GM23338 (cell line): ENCODE results near the gene KAT2B. TPM values are rescaled to one million over a fixed set of nuclear protein-coding genes. Genes with fewer than 3 reads are reported as not detected.

Experiments used
- ATAC-seq: fragments of 200-7000 bp; cut with Tn5 transposase; 3 replicates; pipeline ENCODE4 v1.9.1; 2020
- DNase-seq: peaks from one replicate; pipeline ENCODE4 v3.0.0-alpha.2; 2015; ENCODE audit warnings: low spot score
- H2AFZ ChIP-seq: fragments of 200-600 bp; sonication (generic); 2 replicates; pipeline ENCODE4 v1.8.0; 2016; ENCODE audit warnings: antibody characterized with exemption, mild to moderate bottlenecking, moderate library complexity
- H3F3A ChIP-seq: fragments of 200-600 bp; sonication (generic); replicated peaks from 2 replicates; pipeline ENCODE4 v1.8.0; 2017; ENCODE audit warnings: antibody characterized with exemption, mixed run types, low read depth
- H3K27ac ChIP-seq: fragments of 200-600 bp; sonication (generic); 2 replicates; pipeline ENCODE4 v1.6.1; 2016; ENCODE audit warnings: low read depth
- H3K27me3 ChIP-seq: fragments of 200-600 bp; sonication (generic); 2 replicates; pipeline ENCODE4 v1.8.0; 2016; ENCODE audit warnings: mild to moderate bottlenecking, mixed run types, moderate library complexity; ENCODE audit not compliant: insufficient read depth
- H3K36me3 ChIP-seq: fragments of 200-600 bp; sonication (generic); 2 replicates; pipeline ENCODE4 v1.8.0; 2016; ENCODE audit warnings: mild to moderate bottlenecking; ENCODE audit not compliant: insufficient read depth
- H3K4me1 ChIP-seq: fragments of 200-600 bp; sonication (generic); 2 replicates; pipeline ENCODE4 v1.8.0; 2016; ENCODE audit warnings: mild to moderate bottlenecking, moderate library complexity; ENCODE audit not compliant: insufficient read depth
- H3K4me2 ChIP-seq: fragments of 200-600 bp; sonication (generic); 2 replicates; pipeline ENCODE4 v1.7.1; 2017; ENCODE audit warnings: mixed run types
- H3K4me3 ChIP-seq: fragments of 200-600 bp; sonication (generic); 2 replicates; pipeline ENCODE4 v1.6.1; 2016; ENCODE audit warnings: mixed run types
- H3K79me2 ChIP-seq: fragments of 200-600 bp; sonication (generic); replicated peaks from 2 replicates; pipeline ENCODE4 v1.8.0; 2017; ENCODE audit warnings: mild to moderate bottlenecking; ENCODE audit not compliant: insufficient read depth
- H3K9me2 ChIP-seq: fragments of 200-600 bp; sonication (generic); 2 replicates; pipeline ENCODE4 v1.8.0; 2017; ENCODE audit not compliant: insufficient read depth
- H4K20me1 ChIP-seq: fragments of 200-600 bp; sonication (generic); replicated peaks from 2 replicates; pipeline ENCODE4 v1.8.0; 2017; ENCODE audit warnings: mild to moderate bottlenecking; ENCODE audit not compliant: insufficient read depth
- H3K27ac Mint-ChIP-seq: 2 replicates; pipeline ENCODE4 v1.8.0; 2020; ENCODE audit warnings: inconsistent platforms, mild to moderate bottlenecking, moderate library complexity, mixed read lengths
- H3K27me3 Mint-ChIP-seq: 3 replicates; pipeline ENCODE4 v1.8.0; 2022; ENCODE audit warnings: low read depth, mild to moderate bottlenecking, moderate library complexity, mixed read lengths, inconsistent platforms; ENCODE audit not compliant: insufficient read depth, poor library complexity
- H3K36me3 Mint-ChIP-seq: 3 replicates; pipeline ENCODE4 v1.8.0; 2021; ENCODE audit warnings: low read depth, mild to moderate bottlenecking, inconsistent platforms, moderate library complexity, mixed read lengths
- H3K4me1 Mint-ChIP-seq: 3 replicates; pipeline ENCODE4 v1.8.0; 2020; ENCODE audit warnings: mild to moderate bottlenecking, inconsistent platforms, mixed read lengths
- H3K4me3 Mint-ChIP-seq: 3 replicates; pipeline ENCODE4 v1.8.0; 2021; ENCODE audit warnings: moderate library complexity, mild to moderate bottlenecking, inconsistent platforms, mixed read lengths
- H3K9me3 Mint-ChIP-seq: 3 replicates; pipeline ENCODE4 v1.8.0; 2020; ENCODE audit warnings: moderate library complexity, mild to moderate bottlenecking, inconsistent platforms, mixed read lengths
- CREB1 ChIP-seq: fragments of 250-450 bp; sonication (Bioruptor Pico); IDR thresholded peaks from 2 replicates; pipeline ENCODE4 v1.5.0; 2020; ENCODE audit warnings: low read depth, mild to moderate bottlenecking, moderate library complexity
- EZH2 ChIP-seq: fragments of 200-600 bp; sonication (generic); IDR thresholded peaks from one replicate; pipeline ENCODE4 v1.8.0; 2017; ENCODE audit warnings: antibody characterized with exemption, mild to moderate bottlenecking, low read depth; ENCODE audit not compliant: unreplicated experiment
- EZH2phosphoT487 ChIP-seq: fragments of 200-600 bp; sonication (generic); IDR thresholded peaks from one replicate; pipeline ENCODE4 v1.8.1; 2018; ENCODE audit warnings: antibody characterized with exemption; ENCODE audit not compliant: unreplicated experiment
- JUNB ChIP-seq: IDR thresholded peaks from one replicate; pipeline ENCODE4 v1.6.1; 2016; ENCODE audit warnings: antibody characterized with exemption; ENCODE audit not compliant: unreplicated experiment
- POLR2AphosphoS5 ChIP-seq: IDR thresholded peaks from 2 replicates; pipeline ENCODE4 v1.6.1; 2016; ENCODE audit warnings: antibody characterized with exemption, low read depth
- ZNF114 ChIP-seq: fragments of 250-450 bp; sonication (Bioruptor Pico); IDR thresholded peaks from 2 replicates; pipeline ENCODE4 v1.5.0; 2020; ENCODE audit warnings: mild to moderate bottlenecking, moderate library complexity
- ZNF331 ChIP-seq: fragments of 250-450 bp; sonication (Bioruptor Pico); IDR thresholded peaks from 2 replicates; pipeline ENCODE4 v1.5.0; 2020; ENCODE audit warnings: low read depth, mild to moderate bottlenecking, moderate library complexity
- polyA plus RNA-seq: library from polyadenylated mRNA; unstranded; fragments of >200 nt; fragmentation: Nextera tagmentation; extraction: Ambion mirVana; gene quantifications from 2 replicates; pipeline ENCODE4 v1.2.1, GENCODE V29; 2016
- total RNA-seq: library from RNA; depleted of rRNA; stranded (reverse); fragments of >200 nt; shearing (Covaris generic); gene quantifications from 2 replicates; pipeline ENCODE4 v1.2.3, GENCODE V29; 2014
- TF ChIP-seq, protein P1 (sequence below): IDR thresholded peaks from one replicate; pipeline ENCODE4 v1.6.1; 2018; ENCODE audit warnings: antibody characterized with exemption; ENCODE audit not compliant: unreplicated experiment
- TF ChIP-seq, protein P2 (sequence below), 2 experiments: fragments of 200-600 bp in 1 of 2; sonication (generic) in 1 of 2; conservative IDR thresholded peaks; 2 replicates each; pipeline versions ENCODE4 v1.5.1 to v1.6.1; 2016 to 2017; ENCODE audit warnings: antibody characterized with exemption in 2 of 2, low read depth in 2 of 2, mild to moderate bottlenecking in 2 of 2, moderate library complexity in 1 of 2
- TF ChIP-seq, protein P3 (sequence below): IDR thresholded peaks from 2 replicates; pipeline ENCODE4 v1.6.1; 2016; ENCODE audit warnings: antibody characterized with exemption

KAT2B gene
- total and polyA plus RNA-seq, 2 experiments from 2014 or later = 1.3 to 4.4 TPM

DNA sequence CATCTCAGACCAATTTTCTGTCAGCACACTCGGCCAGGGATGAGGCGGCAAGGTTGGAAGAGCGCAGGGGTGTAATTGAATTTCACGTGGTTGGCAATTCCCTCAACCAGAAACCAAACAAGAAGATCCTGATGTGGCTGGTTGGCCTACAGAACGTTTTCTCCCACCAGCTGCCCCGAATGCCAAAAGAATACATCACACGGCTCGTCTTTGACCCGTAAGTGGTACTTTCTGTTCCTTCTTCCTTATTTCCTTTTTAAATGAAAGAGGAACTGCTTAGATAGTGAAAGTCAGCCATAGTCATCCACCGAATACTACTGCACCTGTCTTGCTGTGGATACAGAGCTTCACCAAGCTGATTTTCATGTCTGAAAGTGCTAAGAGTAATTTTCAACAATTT lies 85.7 kb downstream of the KAT2B start:
- Histone ChIP-seq H3K9me2 (no peaks in the 10 kb centered on the region), H3K4me2 (no peak overlapping the region), H4K20me1 (no peaks in the 10 kb centered on the region), H3F3A (no peaks in the 10 kb centered on the region), H3K79me2 (no peaks in the 10 kb centered on the region), H2AFZ (no peak overlapping the region), H3K27me3 (no peaks in the 10 kb centered on the region), H3K27ac (no peak overlapping the region), H3K4me3 (no peak overlapping the region), H3K4me1 (no peaks in the 10 kb centered on the region), H3K36me3 (no peaks in the 10 kb centered on the region)
- H3K36me3 Mint-ChIP-seq = no peaks in the 10 kb centered on the region
- ATAC-seq (no peak), DNase-seq (no peak)
- no peak overlapping the region for H3K4me3 Mint-ChIP-seq
- no peaks in the 10 kb centered on the region for H3K27me3 Mint-ChIP-seq
- no peak for TF ChIP-seq ZNF114 (CRISPR knock-in tag)
- TF ChIP-seq, protein P1, sequence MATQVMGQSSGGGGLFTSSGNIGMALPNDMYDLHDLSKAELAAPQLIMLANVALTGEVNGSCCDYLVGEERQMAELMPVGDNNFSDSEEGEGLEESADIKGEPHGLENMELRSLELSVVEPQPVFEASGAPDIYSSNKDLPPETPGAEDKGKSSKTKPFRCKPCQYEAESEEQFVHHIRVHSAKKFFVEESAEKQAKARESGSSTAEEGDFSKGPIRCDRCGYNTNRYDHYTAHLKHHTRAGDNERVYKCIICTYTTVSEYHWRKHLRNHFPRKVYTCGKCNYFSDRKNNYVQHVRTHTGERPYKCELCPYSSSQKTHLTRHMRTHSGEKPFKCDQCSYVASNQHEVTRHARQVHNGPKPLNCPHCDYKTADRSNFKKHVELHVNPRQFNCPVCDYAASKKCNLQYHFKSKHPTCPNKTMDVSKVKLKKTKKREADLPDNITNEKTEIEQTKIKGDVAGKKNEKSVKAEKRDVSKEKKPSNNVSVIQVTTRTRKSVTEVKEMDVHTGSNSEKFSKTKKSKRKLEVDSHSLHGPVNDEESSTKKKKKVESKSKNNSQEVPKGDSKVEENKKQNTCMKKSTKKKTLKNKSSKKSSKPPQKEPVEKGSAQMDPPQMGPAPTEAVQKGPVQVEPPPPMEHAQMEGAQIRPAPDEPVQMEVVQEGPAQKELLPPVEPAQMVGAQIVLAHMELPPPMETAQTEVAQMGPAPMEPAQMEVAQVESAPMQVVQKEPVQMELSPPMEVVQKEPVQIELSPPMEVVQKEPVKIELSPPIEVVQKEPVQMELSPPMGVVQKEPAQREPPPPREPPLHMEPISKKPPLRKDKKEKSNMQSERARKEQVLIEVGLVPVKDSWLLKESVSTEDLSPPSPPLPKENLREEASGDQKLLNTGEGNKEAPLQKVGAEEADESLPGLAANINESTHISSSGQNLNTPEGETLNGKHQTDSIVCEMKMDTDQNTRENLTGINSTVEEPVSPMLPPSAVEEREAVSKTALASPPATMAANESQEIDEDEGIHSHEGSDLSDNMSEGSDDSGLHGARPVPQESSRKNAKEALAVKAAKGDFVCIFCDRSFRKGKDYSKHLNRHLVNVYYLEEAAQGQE = no peak
- TF ChIP-seq, protein P2, sequence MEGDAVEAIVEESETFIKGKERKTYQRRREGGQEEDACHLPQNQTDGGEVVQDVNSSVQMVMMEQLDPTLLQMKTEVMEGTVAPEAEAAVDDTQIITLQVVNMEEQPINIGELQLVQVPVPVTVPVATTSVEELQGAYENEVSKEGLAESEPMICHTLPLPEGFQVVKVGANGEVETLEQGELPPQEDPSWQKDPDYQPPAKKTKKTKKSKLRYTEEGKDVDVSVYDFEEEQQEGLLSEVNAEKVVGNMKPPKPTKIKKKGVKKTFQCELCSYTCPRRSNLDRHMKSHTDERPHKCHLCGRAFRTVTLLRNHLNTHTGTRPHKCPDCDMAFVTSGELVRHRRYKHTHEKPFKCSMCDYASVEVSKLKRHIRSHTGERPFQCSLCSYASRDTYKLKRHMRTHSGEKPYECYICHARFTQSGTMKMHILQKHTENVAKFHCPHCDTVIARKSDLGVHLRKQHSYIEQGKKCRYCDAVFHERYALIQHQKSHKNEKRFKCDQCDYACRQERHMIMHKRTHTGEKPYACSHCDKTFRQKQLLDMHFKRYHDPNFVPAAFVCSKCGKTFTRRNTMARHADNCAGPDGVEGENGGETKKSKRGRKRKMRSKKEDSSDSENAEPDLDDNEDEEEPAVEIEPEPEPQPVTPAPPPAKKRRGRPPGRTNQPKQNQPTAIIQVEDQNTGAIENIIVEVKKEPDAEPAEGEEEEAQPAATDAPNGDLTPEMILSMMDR (conservative IDR thresholded peaks at IDR 0.05; ENCODE audit: low read depth in 2 of 2) = no peak
- TF ChIP-seq POLR2AphosphoS5 = no peak
- no peak for TF ChIP-seq CREB1 (CRISPR knock-in tag)
- TF ChIP-seq, protein P3, sequence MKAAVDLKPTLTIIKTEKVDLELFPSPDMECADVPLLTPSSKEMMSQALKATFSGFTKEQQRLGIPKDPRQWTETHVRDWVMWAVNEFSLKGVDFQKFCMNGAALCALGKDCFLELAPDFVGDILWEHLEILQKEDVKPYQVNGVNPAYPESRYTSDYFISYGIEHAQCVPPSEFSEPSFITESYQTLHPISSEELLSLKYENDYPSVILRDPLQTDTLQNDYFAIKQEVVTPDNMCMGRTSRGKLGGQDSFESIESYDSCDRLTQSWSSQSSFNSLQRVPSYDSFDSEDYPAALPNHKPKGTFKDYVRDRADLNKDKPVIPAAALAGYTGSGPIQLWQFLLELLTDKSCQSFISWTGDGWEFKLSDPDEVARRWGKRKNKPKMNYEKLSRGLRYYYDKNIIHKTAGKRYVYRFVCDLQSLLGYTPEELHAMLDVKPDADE = no peak
- TF ChIP-seq JUNB = no peak
- TF ChIP-seq EZH2phosphoT487 = no peak
- H3K4me1 Mint-ChIP-seq = no peaks in the 10 kb centered on the region
- H3K27ac Mint-ChIP-seq = no peak overlapping the region
- no peaks in the 10 kb centered on the region for H3K9me3 Mint-ChIP-seq

DNA sequence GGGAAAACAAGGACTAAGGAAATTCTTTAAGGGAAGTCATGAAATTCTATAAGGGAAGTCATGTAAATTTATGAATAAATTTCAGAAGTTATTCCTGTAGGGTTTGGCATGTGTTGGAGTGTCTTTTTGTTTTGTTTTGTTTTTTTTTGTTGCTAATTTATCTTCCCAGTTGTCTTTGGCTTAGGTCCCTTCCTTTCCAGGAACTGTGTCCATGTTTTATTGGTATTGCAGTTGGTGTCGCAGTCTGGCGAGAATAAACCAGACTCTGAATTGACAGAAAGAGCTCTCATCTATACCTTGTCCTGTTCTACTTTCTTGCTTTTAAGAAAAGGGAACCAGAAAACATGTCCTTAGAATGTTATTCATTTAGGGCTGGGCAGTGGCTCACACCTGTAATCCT lies 88.1 kb downstream of the KAT2B start:
- no peaks in the 10 kb centered on the region for H3K27me3 ChIP-seq
- no peak overlapping the region for H3K4me3 Mint-ChIP-seq
- no peaks in the 10 kb centered on the region for H3K36me3 Mint-ChIP-seq
- no peak overlapping the region for H2AFZ ChIP-seq
- H3K4me2 ChIP-seq = no peak overlapping the region
- DNase-seq (no peak), ATAC-seq (no peak)
- no peaks in the 10 kb centered on the region for H3K4me1 Mint-ChIP-seq
- no peaks in the 10 kb centered on the region for H3F3A ChIP-seq
- H4K20me1 ChIP-seq = no peaks in the 10 kb centered on the region
- no peak overlapping the region for H3K27ac Mint-ChIP-seq
- no peaks in the 10 kb centered on the region for H3K27me3 Mint-ChIP-seq
- no peaks in the 10 kb centered on the region for H3K79me2 ChIP-seq
- H3K36me3 ChIP-seq = no peaks in the 10 kb centered on the region
- no peak overlapping the region for H3K27ac ChIP-seq
- H3K9me2 ChIP-seq = no peaks in the 10 kb centered on the region
- no peaks in the 10 kb centered on the region for H3K4me1 ChIP-seq
- TF ChIP-seq EZH2phosphoT487 = no peak
- TF ChIP-seq EZH2 = no peak
- TF ChIP-seq, protein P3 = no peak
- TF ChIP-seq, protein P2 (conservative IDR thresholded peaks at IDR 0.05; ENCODE audit: low read depth in 2 of 2) = no peak
- TF ChIP-seq ZNF331 (CRISPR knock-in tag) = no peak
- no peaks in the 10 kb centered on the region for H3K9me3 Mint-ChIP-seq
- H3K4me3 ChIP-seq = no peak overlapping the region
